H1 (cell line): ENCODE data around the gene ASCC1. TPM values are rescaled to one million over a fixed set of nuclear protein-coding genes. Genes with fewer than 3 reads are reported as not detected.

Experiments
- EP300 ChIP-seq, 2 experiments: IDR thresholded peaks; 1 replicate in 1 of 2; 2 replicates in 1 of 2; pipeline ENCODE4 v1.6.1; 2011 to 2012; ENCODE audit warnings: low read depth in 2 of 2, low read length in 2 of 2, mild to moderate bottlenecking in 2 of 2, borderline replicate concordance in 1 of 2, inconsistent platforms in 1 of 2, moderate library complexity in 1 of 2
- polyA plus RNA-seq, 7 experiments: library from polyadenylated mRNA; depleted of rRNA in 3 of 7; stranded (reverse) in 5 of 7; unstranded in 2 of 7; fragments of >200 nt in 5 of 7; fragments of 200-250 nt in 2 of 7; gene quantifications; 1 replicate in 5 of 7; 2 replicates in 1 of 7; 4 replicates in 1 of 7; pipeline versions ENCODE4 v1.2.1 to v1.2.3, GENCODE V29; 2011 to 2013; ENCODE audit warnings: missing spikeins in 2 of 7, mixed read lengths in 2 of 7
- total RNA-seq: library from RNA; stranded (reverse); fragmentation: NEBNext Ultra II Directional; extraction: Animal tissue kit (Norgen Biotek cat#: 25700); gene quantifications from 2 replicates; pipeline ENCODE4 v1.2.1, GENCODE V29; 2021

The ASCC1 gene
- total and polyA plus RNA-seq, 2 of the 8 experiments (the other 6 are each of a cell fraction or from before 2014, with no cell fraction given): 25.6 to 35.8 TPM

- no peak for TF ChIP-seq EP300 (IDR thresholded peaks at IDR 0.05; ENCODE audit: borderline replicate concordance in 1 of 2, low read depth in 2 of 2, low read length in 2 of 2)
Measured at GRCh38 chr10:72254813-72255568, 38.9 kb upstream of the ASCC1 start (continued).
